ENCODE data around the gene POMT2.
A peak's percentile ranks its signal among the peaks of the same experiment; 100 is the strongest.

Gene POMT2

GRCh38 chr14:77320238-77320935 is at the start of gene POMT2:
TSS of gene POMT2 (minus strand) at chr14:77320883. CDS start at chr14:77320681, 202 bp downstream.
- peak within 1 kb of the TSS; percentile 95 for H3K4me3 ChIP-seq (ENCODE audit: low read depth, low read length)
- TF ChIP-seq CTCF (IDR thresholded peaks at IDR 0.05; ENCODE audit: control insufficient read depth, extremely low read depth, insufficient read depth): peak; percentile 14; the same call in 1 of the 2 replicates
- peak; percentile 69 for DNase-seq (ENCODE audit: low read depth)

DNA sequence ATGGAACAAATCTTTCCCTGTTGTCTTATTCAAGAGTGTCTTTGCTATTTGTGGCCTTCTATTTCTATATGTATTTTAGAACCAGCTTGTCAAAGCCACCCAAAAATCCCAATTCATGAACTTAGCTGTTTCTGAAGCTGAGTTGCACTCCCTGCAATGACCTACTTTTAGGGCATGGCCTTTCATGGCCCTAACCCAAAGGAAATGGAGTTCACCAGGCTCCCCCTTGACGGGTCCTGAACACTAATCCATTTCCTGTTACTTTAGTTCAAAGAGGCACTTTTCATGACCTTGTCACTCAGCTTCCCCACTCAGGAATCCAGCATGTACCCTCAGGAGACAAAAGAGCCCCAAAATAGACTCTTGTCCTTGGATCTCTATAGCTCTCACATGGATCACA is 48.6 kb upstream of the POMT2 start:
- no peak for DNase-seq (ENCODE audit: low read depth)
- no peak for TF ChIP-seq CTCF (IDR thresholded peaks at IDR 0.05; ENCODE audit: control insufficient read depth, extremely low read depth, insufficient read depth)

GRCh38 chr14:77364146-77364545 is 43.5 kb upstream of the POMT2 start:
- DNase-seq (ENCODE audit: low read depth): no peak
- no peak overlapping the region for H3K4me3 ChIP-seq (ENCODE audit: low read depth, low read length)
- TF ChIP-seq CTCF (IDR thresholded peaks at IDR 0.05; ENCODE audit: control insufficient read depth, extremely low read depth, insufficient read depth): no peak

More for the DNA sequence above, 48.6 kb upstream of the POMT2 start:
- H3K4me3 ChIP-seq (ENCODE audit: low read depth, low read length): no peak overlapping the region

DNA sequence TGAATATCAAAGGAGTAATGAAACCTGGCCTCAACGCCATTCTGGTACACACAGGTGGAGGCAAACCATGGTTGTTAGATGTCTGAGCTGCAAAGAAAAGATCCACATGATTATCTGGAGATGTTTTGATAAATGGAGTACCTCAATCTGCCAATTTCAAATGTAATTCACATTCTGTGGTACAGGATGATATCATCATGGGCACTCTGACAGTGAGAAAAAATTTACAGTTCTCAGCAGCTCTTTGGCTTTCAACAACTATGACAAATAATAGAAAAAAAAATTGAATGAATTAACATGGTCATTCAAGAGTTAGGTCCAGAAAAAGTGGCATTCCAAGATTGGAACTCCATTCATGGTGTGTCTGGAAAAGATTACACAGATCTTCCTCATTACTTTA is 38.9 kb upstream of the POMT2 start:
- no peak for TF ChIP-seq CTCF (IDR thresholded peaks at IDR 0.05; ENCODE audit: control insufficient read depth, extremely low read depth, insufficient read depth)
- DNase-seq (ENCODE audit: low read depth): no peak
- no peak overlapping the region for H3K4me3 ChIP-seq (ENCODE audit: low read depth, low read length)

DNA sequence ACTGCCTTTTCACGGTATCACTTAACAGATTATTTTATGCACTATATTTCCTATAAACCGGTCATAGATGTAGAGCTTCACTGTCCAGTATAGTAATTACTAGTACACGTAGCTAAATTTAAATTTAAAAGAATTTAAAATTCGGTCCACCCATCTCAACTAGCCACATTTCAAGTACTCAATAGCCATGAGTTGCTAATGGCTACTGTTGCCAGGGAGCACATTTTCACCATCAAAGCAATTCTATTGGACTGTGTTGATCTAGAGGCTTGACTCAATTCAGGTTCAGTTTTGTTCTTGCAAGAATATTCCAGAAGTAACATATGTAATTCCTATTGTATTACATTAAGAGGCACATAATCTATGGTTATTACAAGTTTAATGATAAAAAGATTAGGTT is 36.2 kb upstream of the POMT2 start:
- no peak for DNase-seq (ENCODE audit: low read depth)
- H3K4me3 ChIP-seq (ENCODE audit: low read depth, low read length): no peak overlapping the region
- no peak for TF ChIP-seq CTCF (IDR thresholded peaks at IDR 0.05; ENCODE audit: control insufficient read depth, extremely low read depth, insufficient read depth)

DNA sequence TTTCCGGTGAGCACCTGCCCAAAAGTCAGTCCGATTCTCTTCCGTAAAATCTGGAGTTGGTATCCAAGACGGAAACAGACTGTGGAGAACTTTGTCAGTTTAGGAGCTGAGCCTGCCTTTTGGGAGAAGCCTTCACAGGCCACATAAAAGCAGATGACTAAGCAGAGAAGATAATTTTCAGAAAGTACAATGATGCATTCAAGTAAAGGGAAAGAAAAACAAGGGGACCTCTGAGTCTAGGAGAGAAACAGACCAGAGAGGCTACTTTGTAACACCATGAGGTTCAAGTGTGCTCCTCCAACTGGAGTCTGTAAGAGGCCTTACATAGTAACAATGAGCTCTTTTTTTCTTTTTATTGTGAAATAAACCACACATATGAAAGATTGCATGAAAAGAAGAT is 35.1 kb upstream of the POMT2 start:
- TF ChIP-seq CTCF (IDR thresholded peaks at IDR 0.05; ENCODE audit: control insufficient read depth, extremely low read depth, insufficient read depth): no peak
- no peak for DNase-seq (ENCODE audit: low read depth)

More for the DNA sequence above, 35.1 kb upstream of the POMT2 start:
- H3K4me3 ChIP-seq (ENCODE audit: low read depth, low read length): no peak overlapping the region

Data from LNCaP clone FGC (cell line).